ENCODE measurements around the gene KSR2.

The KSR2 gene

GRCh38 chr12:117968151-117968789 lies 520 bp downstream of the KSR2 start:
- no peak for DNase-seq (ENCODE audit: low read depth in 2 of 2)

GRCh38 chr12:117967512-117967911 lies 1.3 kb downstream of the KSR2 start:
- DNase-seq (ENCODE audit: low read depth in 2 of 2) = no peak

- DNase-seq (ENCODE audit: low read depth in 2 of 2) = no peak
These were observed 1.7 kb downstream of the KSR2 start for GRCh38 chr12:117967043-117967442.

- no peak for DNase-seq (ENCODE audit: low read depth in 2 of 2)
These were observed 2.3 kb downstream of the KSR2 start for GRCh38 chr12:117966511-117966910.

- no peak for DNase-seq (ENCODE audit: low read depth in 2 of 2)
These were observed 5.0 kb downstream of the KSR2 start for GRCh38 chr12:117963836-117964235.

GRCh38 chr12:117936722-117937484 lies 31.9 kb downstream of the KSR2 start:
- no peak for DNase-seq (ENCODE audit: low read depth in 2 of 2)

- DNase-seq (ENCODE audit: low read depth in 2 of 2) = no peak
These were observed 35.2 kb downstream of the KSR2 start for GRCh38 chr12:117933545-117933944.

GRCh38 chr12:117926391-117926899 lies 42.3 kb downstream of the KSR2 start:
- DNase-seq (ENCODE audit: low read depth in 2 of 2) = no peak

GRCh38 chr12:117921929-117922777 lies 46.6 kb downstream of the KSR2 start:
- no peak for DNase-seq (ENCODE audit: low read depth in 2 of 2)

- DNase-seq (ENCODE audit: low read depth in 2 of 2) = no peak
These were observed 49.3 kb downstream of the KSR2 start for GRCh38 chr12:117919479-117919878.

GRCh38 chr12:117914686-117915085 lies 54.1 kb downstream of the KSR2 start:
- DNase-seq (ENCODE audit: low read depth in 2 of 2) = no peak

- DNase-seq (ENCODE audit: low read depth in 2 of 2) = no peak
These were observed 56.0 kb downstream of the KSR2 start for GRCh38 chr12:117912756-117913155.

GRCh38 chr12:117908411-117908810 lies 60.4 kb downstream of the KSR2 start:
- no peak for DNase-seq (ENCODE audit: low read depth in 2 of 2)

- no peak for DNase-seq (ENCODE audit: low read depth in 2 of 2)
These were observed 61.6 kb downstream of the KSR2 start for GRCh38 chr12:117907108-117907689.

GRCh38 chr12:117904051-117904450 lies 64.7 kb downstream of the KSR2 start:
- DNase-seq (ENCODE audit: low read depth in 2 of 2) = no peak

GRCh38 chr12:117903110-117903840 lies 65.5 kb downstream of the KSR2 start:
- DNase-seq (ENCODE audit: low read depth in 2 of 2) = no peak

GRCh38 chr12:117901631-117902030 lies 67.2 kb downstream of the KSR2 start:
- DNase-seq (ENCODE audit: low read depth in 2 of 2) = no peak

- DNase-seq (ENCODE audit: low read depth in 2 of 2) = no peak
These were observed 68.2 kb downstream of the KSR2 start for GRCh38 chr12:117900561-117900960.

GRCh38 chr12:117897372-117898161 lies 71.2 kb downstream of the KSR2 start:
- no peak for DNase-seq (ENCODE audit: low read depth in 2 of 2)

- no peak for DNase-seq (ENCODE audit: low read depth in 2 of 2)
These were observed 72.8 kb downstream of the KSR2 start for GRCh38 chr12:117896009-117896408.
